Neural cell (in vitro differentiated cells): ENCODE data around the gene MYBPC2. TPM values are rescaled to one million over a fixed set of nuclear protein-coding genes. Genes with fewer than 3 reads are reported as not detected.

Source experiments
- H2AFZ ChIP-seq: fragments of 200-600, 300-800 bp; sonication (generic), shearing (Covaris generic); 2 replicates; pipeline ENCODE4 v1.6.0; 2014; ENCODE audit warnings: low read depth, mild to moderate bottlenecking, antibody characterized with exemption, low read length, moderate library complexity
- H3F3A ChIP-seq: fragments of 200-600 bp; shearing (Covaris generic); 2 replicates; pipeline ENCODE4 v1.6.1; 2016; ENCODE audit warnings: mild to moderate bottlenecking, moderate library complexity, mixed read lengths, antibody characterized with exemption, low read length; ENCODE audit not compliant: insufficient read depth, poor library complexity, severe bottlenecking
- H3K27ac ChIP-seq: fragments of 200-600, 300-800 bp; sonication (generic), shearing (Covaris generic); 2 replicates; pipeline ENCODE4 v1.5.1; 2014; ENCODE audit warnings: mild to moderate bottlenecking, low read length, moderate library complexity
- H3K27me3 ChIP-seq: fragments of 300-800, 200-600 bp; sonication (generic), shearing (Covaris generic); 2 replicates; pipeline ENCODE4 v1.6.0; 2014; ENCODE audit warnings: mild to moderate bottlenecking, low read depth, low read length, moderate library complexity; ENCODE audit not compliant: insufficient read depth
- H3K36me3 ChIP-seq: fragments of 300-800, 200-600 bp; sonication (generic), shearing (Covaris generic); 2 replicates; pipeline ENCODE4 v1.5.1; 2014; ENCODE audit warnings: mild to moderate bottlenecking, antibody characterized with exemption, low read length, moderate library complexity; ENCODE audit not compliant: insufficient read depth
- H3K4me2 ChIP-seq: fragments of 300-800, 200-600 bp; sonication (generic), shearing (Covaris generic); 2 replicates; pipeline ENCODE4 v1.6.0; 2014; ENCODE audit warnings: mild to moderate bottlenecking, low read length
- H3K4me3 ChIP-seq: fragments of 300-800, 200-600 bp; sonication (generic), shearing (Covaris generic); 2 replicates; pipeline ENCODE4 v1.5.1; 2014; ENCODE audit warnings: mild to moderate bottlenecking, low read length, moderate library complexity
- H3K79me2 ChIP-seq: fragments of 200-600 bp; shearing (Covaris generic); replicated peaks from 2 replicates; pipeline ENCODE4 v1.6.0; 2014; ENCODE audit warnings: mild to moderate bottlenecking, low read length, moderate library complexity; ENCODE audit not compliant: insufficient read depth
- H3K9ac ChIP-seq: fragments of 300-800, 200-600 bp; sonication (generic), shearing (Covaris generic); 2 replicates; pipeline ENCODE4 v1.6.1; 2016; ENCODE audit warnings: mild to moderate bottlenecking, low read length, mixed read lengths
- H3K9me2 ChIP-seq: fragments of 200-600 bp; shearing (Covaris generic); 2 replicates; pipeline ENCODE4 v1.6.1; 2016; ENCODE audit warnings: mild to moderate bottlenecking, low read length, mixed read lengths; ENCODE audit not compliant: insufficient read depth
- H3K9me3 ChIP-seq: fragments of 200-600, 300-800 bp; sonication (generic), shearing (Covaris generic); 2 replicates; pipeline ENCODE4 v1.6.1; 2016; ENCODE audit warnings: mild to moderate bottlenecking, mixed run types, low read length, moderate library complexity, mixed read lengths
- H4K20me1 ChIP-seq: fragments of 200-600 bp; shearing (Covaris generic); 2 replicates; pipeline ENCODE4 v1.6.1; 2016; ENCODE audit warnings: mild to moderate bottlenecking, mixed run types; ENCODE audit not compliant: insufficient read depth
- EP300 ChIP-seq: fragments of 450-650 bp; conservative IDR thresholded peaks from 2 replicates; pipeline ENCODE4 v1.6.1; 2014; ENCODE audit warnings: antibody characterized with exemption, mild to moderate bottlenecking, moderate library complexity; ENCODE audit not compliant: poor library complexity, severe bottlenecking
- EZH2 ChIP-seq: fragments of 200-600, 300-800 bp; shearing (Covaris generic), sonication (generic); IDR thresholded peaks from 2 replicates; pipeline ENCODE4 v1.6.1; 2014; ENCODE audit warnings: antibody characterized with exemption, low read length, borderline replicate concordance, mild to moderate bottlenecking; ENCODE audit not compliant: insufficient read depth, poor library complexity, severe bottlenecking
- MXI1 ChIP-seq: fragments of 450-650 bp; conservative IDR thresholded peaks from 2 replicates; pipeline ENCODE4 v1.6.1; 2014; ENCODE audit warnings: antibody characterized with exemption, mild to moderate bottlenecking; ENCODE audit not compliant: poor library complexity, severe bottlenecking
- POLR2AphosphoS5 ChIP-seq: IDR thresholded peaks from 2 replicates; pipeline ENCODE4 v1.6.1; 2012
- RAD21 ChIP-seq: fragments of 450-650 bp; conservative IDR thresholded peaks from 2 replicates; pipeline ENCODE4 v1.6.1; 2014; ENCODE audit warnings: antibody characterized with exemption, mild to moderate bottlenecking, moderate library complexity
- SMC3 ChIP-seq: fragments of 450-650 bp; conservative IDR thresholded peaks from 2 replicates; pipeline ENCODE4 v1.6.1; 2014; ENCODE audit warnings: antibody characterized with exemption, mild to moderate bottlenecking, moderate library complexity; ENCODE audit not compliant: poor library complexity
- TAF1 ChIP-seq: IDR thresholded peaks from 2 replicates; pipeline ENCODE4 v1.6.1; 2012; ENCODE audit warnings: low read depth
- polyA plus RNA-seq: library from polyadenylated mRNA; depleted of rRNA; stranded (reverse); fragments of >200 nt; gene quantifications from 2 replicates; pipeline ENCODE4 v1.2.3, GENCODE V29; 2014
- TF ChIP-seq, protein P1 (sequence below): fragments of 450-650 bp; IDR thresholded peaks from 2 replicates; pipeline ENCODE4 v1.5.1; 2014; ENCODE audit warnings: antibody characterized with exemption, mild to moderate bottlenecking, moderate library complexity; ENCODE audit not compliant: poor library complexity, severe bottlenecking

Gene MYBPC2
- polyA plus RNA-seq, 1 donor from 2014 or later: not detected

DNA sequence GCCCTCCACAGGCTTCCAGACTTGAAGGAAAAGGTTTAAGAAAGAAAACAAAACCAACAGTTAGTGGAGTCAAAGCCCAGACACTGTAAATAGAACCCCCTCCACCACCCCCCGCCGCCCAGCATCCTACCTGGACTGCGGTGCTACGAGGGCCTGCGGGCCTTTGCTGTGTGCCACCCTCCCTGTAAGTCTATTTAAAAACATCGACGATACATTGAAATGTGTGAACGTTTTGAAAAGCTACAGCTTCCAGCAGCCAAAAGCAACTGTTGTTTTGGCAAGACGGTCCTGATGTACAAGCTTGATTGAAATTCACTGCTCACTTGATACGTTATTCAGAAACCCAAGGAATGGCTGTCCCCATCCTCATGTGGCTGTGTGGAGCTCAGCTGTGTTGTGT, 50.2 kb downstream of the MYBPC2 start:
- H3K27me3 ChIP-seq: no peaks in the 10 kb centered on the region
- H4K20me1 ChIP-seq: no peaks in the 10 kb centered on the region
- TF ChIP-seq, protein P1, sequence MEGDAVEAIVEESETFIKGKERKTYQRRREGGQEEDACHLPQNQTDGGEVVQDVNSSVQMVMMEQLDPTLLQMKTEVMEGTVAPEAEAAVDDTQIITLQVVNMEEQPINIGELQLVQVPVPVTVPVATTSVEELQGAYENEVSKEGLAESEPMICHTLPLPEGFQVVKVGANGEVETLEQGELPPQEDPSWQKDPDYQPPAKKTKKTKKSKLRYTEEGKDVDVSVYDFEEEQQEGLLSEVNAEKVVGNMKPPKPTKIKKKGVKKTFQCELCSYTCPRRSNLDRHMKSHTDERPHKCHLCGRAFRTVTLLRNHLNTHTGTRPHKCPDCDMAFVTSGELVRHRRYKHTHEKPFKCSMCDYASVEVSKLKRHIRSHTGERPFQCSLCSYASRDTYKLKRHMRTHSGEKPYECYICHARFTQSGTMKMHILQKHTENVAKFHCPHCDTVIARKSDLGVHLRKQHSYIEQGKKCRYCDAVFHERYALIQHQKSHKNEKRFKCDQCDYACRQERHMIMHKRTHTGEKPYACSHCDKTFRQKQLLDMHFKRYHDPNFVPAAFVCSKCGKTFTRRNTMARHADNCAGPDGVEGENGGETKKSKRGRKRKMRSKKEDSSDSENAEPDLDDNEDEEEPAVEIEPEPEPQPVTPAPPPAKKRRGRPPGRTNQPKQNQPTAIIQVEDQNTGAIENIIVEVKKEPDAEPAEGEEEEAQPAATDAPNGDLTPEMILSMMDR: no peak
- no peak for TF ChIP-seq EZH2
- no peak for TF ChIP-seq TAF1
- TF ChIP-seq RAD21: no peak
- TF ChIP-seq POLR2AphosphoS5: no peak
- no peak for TF ChIP-seq MXI1
- peaks cover 14% of the 10 kb centered on the region for H3K79me2 ChIP-seq
- no peaks in the 10 kb centered on the region for H3K9me3 ChIP-seq
- no peak overlapping the region for H2AFZ ChIP-seq
- no peaks in the 10 kb centered on the region for H3K36me3 ChIP-seq
- H3K27ac ChIP-seq: no peak overlapping the region
- no peak overlapping the region for H3K9ac ChIP-seq
- H3K4me3 ChIP-seq: no peak overlapping the region
- H3K9me2 ChIP-seq: no peaks in the 10 kb centered on the region
- H3F3A ChIP-seq: no peaks in the 10 kb centered on the region
- no peak overlapping the region for H3K4me2 ChIP-seq

DNA sequence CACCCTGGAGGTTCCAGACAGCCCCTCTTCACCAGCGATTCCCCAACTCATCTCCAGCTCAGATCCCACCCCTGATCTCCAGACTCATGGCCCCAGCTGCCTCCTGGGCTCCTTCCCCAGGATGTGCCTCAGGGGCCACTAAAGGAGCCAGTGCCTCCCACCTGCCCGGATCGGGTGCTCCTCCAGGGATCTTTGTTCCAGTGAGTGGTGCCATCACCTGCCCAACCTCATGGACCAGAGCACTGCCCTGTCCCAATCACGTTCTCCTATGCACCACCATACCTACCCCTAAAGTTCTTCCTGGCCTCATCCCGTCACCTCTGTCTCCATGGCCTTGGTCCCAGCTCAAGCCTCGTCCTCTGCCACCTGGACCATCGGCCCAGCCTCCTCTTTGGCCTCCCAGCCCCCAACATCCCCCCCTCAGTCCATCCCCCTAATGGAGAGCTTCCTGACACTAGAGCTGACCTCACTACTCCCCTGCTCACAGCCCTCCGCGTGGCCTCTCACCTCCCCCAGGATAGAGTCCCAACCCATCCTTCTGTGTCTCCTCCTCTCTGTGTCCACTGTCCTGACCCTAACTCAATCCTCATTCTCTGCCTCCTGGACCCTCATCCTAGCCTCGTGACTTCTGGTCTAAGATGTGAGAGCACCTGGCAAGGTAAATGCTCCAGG, 52.7 kb downstream of the MYBPC2 start:
- TF ChIP-seq EZH2 (no peak), EP300 (no peak), MXI1 (no peak), RAD21 (no peak), POLR2AphosphoS5 (no peak)
- no peaks in the 10 kb centered on the region for H3F3A ChIP-seq
- no peaks in the 10 kb centered on the region for H4K20me1 ChIP-seq
- no peak overlapping the region for H3K9ac ChIP-seq
- no peak overlapping the region for H2AFZ ChIP-seq
- H3K27ac ChIP-seq: no peak overlapping the region
- no peaks in the 10 kb centered on the region for H3K9me3 ChIP-seq
- H3K4me3 ChIP-seq: no peak overlapping the region
- H3K4me2 ChIP-seq: no peak overlapping the region
- H3K79me2 ChIP-seq: no peaks in the 10 kb centered on the region
- no peaks in the 10 kb centered on the region for H3K9me2 ChIP-seq
- H3K36me3 ChIP-seq: no peaks in the 10 kb centered on the region
- H3K27me3 ChIP-seq: peaks cover 16% of the 10 kb centered on the region

DNA sequence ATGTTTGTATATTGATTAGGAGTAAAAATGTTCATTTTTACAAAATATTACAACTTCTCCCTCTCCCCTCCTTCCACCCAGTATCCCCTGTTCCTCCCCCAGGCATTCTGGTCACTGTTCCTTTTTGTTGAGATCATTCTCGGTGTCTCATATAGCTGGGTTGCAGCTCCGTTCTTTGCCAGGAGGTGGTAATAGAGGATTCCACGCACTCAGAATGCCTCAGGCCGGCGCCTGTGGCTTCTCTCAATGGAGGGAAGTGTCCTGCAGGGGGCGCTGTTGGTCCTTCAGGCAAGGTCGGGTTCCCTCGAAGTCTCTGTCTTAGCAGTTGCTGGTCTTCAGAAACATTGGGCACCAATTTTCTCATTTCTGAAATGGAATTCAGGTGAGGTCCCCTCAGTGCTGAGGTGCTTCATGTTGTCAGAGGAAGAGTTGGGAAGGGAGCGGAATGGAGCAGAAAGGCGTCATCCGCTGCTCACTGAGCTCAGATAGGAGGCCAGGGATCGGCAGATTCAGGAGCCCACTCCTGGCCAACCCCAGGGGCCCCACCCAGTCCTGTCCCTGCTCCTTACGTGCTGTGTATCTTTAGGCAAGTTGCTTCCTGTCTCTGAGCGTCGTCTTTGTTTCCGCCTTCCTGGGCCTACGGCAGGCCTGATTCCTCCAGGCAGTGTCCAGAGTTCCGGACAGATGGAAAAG, 54.3 kb downstream of the MYBPC2 start:
- TF ChIP-seq TAF1: no peak
- TF ChIP-seq RAD21: no peak
- no peak for TF ChIP-seq SMC3
- TF ChIP-seq, protein P1: peak; percentile 43
- no peak for TF ChIP-seq EZH2
- TF ChIP-seq MXI1: no peak

More for the DNA sequence above, 54.3 kb downstream of the MYBPC2 start:
- Histone ChIP-seq H3F3A (no peaks in the 10 kb centered on the region), H3K9ac (no peak overlapping the region), H3K27me3 (peaks cover 26% of the 10 kb centered on the region), H3K79me2 (no peaks in the 10 kb centered on the region), H3K9me2 (no peaks in the 10 kb centered on the region), H3K36me3 (no peaks in the 10 kb centered on the region), H3K9me3 (no peaks in the 10 kb centered on the region), H4K20me1 (no peaks in the 10 kb centered on the region), H2AFZ (no peak overlapping the region), H3K4me2 (no peak overlapping the region), H3K27ac (no peak overlapping the region), H3K4me3 (no peak overlapping the region)
